ENCODE measurements around the gene USP2.

The USP2 gene

DNA sequence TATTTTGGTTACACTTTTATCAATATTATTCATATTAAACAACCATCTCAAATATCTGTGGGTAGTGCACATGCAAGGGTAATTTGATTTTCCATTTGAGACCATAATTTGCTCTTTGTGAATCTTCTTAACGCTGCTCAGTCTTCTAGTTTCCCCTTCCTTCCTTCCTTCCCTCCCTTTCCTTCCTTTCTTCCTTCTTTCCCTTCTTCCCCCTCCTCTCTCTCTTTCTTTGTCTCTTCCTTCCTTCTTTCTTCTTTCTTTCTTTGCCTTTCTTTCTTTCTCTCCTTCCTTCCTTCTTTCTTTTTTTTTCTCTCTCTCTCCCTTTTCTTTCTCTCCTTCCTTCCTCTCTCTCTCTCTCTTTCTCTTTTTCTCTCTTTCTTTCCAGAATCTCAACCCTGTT, 51.3 kb downstream of the USP2 start:
- DNase-seq (ENCODE audit: low read depth in 4 of 4, low spot score in 1 of 4), result no peak

DNA sequence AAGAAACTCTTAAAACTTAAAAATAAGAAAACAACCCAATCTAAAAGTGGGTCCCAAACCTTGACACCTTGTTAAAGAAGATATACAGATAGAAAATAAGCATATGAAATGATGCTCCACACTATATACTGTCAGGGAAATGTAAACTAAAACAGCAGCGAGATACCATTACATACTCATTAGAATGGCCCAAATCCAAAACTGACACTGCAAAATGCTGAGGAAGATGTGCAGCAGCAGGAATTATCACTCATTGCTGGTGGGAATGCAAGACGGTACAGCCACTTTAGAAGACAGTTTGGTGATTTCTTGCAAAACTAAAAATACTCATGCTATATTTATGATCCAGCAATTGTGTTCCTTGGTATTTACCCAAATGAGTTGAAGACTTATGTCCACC, 52.2 kb downstream of the USP2 start:
- DNase-seq (ENCODE audit: low read depth in 4 of 4, low spot score in 1 of 4), result no peak

DNA sequence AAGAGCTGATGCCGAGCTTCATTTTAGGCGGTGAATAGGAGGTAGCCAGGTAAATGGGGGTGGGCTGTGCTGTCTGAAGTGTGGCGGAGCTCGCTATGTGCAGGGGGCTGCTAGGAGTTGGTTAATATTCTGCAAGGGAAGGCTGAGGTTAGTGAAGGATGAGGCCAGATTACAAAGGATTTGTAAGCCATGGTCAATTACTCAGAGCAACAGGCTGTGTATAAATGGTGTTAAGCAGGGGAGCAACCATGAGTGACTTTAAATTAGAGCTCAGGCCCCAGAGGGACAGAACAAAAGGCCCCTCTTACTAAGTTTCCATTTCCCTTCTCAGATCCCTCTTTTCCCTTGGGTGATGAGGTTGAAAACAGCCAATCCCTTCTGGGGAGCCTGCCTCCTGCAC, 57.3 kb downstream of the USP2 start:
- no peak for DNase-seq (ENCODE audit: low read depth in 4 of 4, low spot score in 1 of 4)

DNA sequence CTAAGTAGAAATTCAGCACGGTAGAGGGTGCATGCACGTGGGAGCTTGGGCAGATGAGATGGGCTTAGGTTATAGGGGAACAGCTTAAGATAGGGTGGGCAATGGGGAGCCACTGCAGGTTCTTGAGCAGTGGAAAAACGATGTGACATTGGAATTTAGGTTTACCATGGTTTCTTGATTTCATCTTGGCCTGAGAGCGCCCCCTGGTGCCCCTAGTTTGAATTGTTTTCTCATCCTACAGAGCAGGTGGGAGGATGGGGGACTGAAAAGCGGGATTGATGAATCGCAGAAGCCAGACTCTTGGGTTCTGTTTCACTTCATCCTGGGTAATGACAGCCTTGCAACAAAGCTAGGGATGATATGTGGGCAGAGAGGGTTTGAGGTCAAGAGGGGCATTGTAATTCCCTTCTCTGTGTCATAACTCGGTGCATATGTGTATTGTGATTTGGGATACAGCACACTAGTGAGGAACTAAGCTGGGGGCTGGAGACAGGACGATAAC, 57.9 kb downstream of the USP2 start:
- peak; percentile 65 to 77 (median 74) for DNase-seq (ENCODE audit: low read depth in 4 of 4, low spot score in 1 of 4)

DNA sequence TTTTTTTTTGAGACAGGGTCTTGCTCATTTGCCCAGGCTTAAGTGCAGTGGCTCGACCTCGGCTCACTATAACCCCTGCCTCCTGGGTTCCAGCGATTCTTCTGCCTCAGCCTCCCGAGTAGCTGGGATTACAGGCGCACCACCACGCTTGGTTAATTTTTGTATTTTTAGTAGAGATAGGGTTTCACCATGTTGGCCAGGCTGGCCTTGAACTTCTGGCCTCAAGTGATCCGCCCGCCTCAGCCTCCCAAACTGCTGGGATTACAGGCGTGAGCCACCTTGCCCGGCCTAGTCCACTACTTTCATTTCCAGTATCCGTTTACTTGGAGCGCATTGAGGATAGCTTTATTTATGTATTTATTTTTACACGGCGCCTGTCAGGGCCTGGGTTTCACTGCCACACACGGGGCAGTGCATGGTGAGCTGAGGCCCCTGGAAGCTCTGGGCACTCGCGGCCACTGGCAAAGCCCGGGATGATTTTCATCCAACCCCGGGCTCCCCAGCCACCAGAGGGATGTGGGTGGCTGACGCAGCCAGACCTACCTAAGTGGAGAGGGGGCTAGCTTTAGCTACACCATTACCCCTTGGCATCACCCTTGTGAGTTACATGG, 58.5 kb downstream of the USP2 start:
- DNase-seq (ENCODE audit: low read depth in 4 of 4, low spot score in 1 of 4), result no peak

DNA sequence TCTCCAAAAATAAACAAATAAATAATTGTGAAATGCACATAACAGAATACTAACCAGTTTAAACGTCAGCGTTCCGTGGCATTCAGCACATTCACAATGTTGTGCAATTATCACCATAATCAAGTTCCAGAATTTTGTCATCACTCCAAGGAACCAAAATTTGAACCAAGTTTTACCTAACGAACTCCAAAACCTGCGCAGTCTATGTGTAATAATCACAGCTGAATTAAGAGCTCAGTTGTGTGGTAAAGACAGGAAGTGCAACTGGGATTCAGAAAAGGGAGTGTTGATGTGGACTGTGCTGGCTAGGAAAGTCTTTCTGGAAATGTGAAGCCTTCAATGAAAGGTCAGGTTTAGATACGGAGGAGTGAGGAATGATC, 59.1 kb downstream of the USP2 start:
- no peak for DNase-seq (ENCODE audit: low read depth in 4 of 4, low spot score in 1 of 4)

DNA sequence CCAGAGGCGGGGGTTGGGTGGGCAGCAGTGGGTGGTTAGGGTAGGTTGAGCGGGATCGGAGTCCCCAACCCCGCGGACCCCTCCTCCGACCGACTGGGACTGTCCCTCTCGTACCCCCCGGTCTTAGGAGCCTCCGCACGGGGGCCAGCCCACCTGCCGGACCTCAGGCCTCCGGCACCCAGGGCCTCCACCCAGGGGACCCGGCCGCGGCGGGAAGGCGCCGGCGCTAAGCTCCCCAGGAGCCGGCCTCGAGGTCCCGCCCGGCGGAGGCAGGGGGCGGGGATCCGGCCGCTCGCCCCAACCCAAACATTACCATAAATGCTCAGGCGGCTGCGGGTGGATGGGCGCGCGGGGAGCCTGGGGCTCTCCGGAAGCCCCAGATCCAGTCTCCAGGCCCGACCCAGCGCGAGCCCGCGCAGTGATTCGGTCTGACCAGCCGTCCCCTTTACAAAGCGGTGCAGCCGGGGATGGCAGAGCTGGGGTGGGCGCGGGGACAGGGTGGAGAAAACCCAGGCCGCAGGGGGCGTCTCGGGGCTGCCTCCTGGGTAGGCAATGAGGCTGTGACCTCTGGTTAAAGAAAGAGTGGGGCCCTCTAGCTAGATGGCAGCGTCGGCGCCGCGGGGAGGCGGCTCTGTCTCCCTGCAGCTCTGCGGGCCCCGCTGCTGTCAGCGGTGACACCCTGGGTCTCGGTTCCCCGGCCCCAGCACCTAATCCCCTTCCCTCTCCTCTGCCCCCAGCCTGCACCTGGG, 60.5 kb downstream of the USP2 start:
- DNase-seq (ENCODE audit: low read depth in 4 of 4, low spot score in 1 of 4), result peak in 1 of 4 experiments; percentile 53

DNA sequence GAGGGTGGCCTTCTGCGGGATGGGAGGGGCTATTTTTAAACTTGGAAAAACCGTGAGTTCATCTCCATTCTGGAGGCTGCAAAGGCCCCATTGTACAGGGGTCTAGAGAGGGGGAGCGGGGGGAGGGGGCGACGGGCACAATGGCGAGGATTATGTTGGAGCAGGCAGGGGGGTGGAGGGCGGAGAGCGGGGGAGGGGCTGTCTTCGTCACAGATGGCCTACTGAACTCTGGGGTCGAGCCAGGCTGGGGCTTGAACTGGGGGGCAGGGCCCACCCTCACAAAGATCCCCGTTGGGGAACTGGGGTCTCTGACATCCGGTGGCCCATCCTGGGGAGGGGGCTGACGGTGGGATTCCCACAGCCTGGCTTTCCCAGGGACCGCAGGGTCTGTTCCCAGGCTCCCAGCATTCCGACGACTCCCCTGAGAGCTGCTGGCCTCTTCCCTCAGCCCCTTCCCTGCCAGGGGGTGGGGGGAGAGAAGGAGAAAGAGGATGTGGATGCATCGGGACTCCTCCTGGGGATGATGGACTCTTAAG, 61.2 kb downstream of the USP2 start:
- DNase-seq (ENCODE audit: low read depth in 4 of 4, low spot score in 1 of 4), result no peak

DNA sequence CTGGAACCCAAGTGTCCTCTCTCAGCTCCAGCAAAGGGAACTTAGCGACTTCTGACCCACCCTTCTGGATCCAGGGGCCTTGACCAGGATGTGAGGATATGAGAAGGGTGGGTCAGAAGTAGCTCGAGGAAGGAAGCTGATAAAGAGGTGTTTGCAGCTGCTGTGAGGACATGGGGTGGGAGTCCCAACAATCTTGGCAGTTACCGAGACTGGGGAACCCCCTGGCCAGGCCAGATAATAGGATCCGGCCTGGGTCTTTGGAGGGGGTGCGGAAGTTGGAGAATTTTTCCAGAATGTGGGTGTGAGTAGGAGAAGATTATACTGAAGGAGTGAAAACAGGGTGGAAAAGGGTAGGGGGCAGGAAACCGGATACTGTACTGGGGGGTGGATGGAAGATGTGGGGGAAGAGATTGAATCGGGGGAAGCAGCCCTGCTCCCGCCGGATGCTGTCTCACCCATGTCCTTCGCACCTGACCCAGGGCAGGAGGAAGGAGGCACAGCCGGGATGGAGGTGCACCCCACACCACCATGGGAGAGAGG, 61.7 kb downstream of the USP2 start:
- DNase-seq (ENCODE audit: low read depth in 4 of 4, low spot score in 1 of 4), result no peak

DNA sequence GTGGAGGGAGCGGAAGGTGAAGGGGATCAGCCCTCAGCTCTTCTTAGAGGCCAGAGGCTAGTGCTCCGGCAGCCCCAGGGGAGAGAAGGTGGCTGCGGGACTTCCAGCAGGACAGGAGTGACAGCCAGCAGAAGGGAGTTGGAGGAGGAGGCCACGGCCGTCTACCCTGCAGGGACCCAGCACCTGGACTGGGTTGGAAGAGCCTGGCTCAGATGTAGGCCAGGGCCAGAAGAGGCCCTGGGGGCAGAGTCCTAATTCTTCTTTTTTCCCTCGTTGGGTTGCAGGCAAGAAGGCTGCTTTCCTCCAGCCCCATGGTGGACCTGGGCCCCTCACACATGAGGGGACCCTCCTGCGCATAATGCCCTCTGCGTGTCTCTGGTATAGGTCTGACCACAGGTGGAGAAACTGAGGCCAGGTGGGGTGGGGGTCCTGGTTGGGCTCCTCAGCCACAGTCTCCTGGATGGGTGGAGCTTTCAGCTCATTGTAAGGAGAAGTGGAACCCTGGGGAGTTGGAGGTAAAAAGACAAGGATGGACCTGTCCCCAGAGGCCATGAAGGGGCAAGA, 62.3 kb downstream of the USP2 start:
- no peak for DNase-seq (ENCODE audit: low read depth in 4 of 4, low spot score in 1 of 4)

DNA sequence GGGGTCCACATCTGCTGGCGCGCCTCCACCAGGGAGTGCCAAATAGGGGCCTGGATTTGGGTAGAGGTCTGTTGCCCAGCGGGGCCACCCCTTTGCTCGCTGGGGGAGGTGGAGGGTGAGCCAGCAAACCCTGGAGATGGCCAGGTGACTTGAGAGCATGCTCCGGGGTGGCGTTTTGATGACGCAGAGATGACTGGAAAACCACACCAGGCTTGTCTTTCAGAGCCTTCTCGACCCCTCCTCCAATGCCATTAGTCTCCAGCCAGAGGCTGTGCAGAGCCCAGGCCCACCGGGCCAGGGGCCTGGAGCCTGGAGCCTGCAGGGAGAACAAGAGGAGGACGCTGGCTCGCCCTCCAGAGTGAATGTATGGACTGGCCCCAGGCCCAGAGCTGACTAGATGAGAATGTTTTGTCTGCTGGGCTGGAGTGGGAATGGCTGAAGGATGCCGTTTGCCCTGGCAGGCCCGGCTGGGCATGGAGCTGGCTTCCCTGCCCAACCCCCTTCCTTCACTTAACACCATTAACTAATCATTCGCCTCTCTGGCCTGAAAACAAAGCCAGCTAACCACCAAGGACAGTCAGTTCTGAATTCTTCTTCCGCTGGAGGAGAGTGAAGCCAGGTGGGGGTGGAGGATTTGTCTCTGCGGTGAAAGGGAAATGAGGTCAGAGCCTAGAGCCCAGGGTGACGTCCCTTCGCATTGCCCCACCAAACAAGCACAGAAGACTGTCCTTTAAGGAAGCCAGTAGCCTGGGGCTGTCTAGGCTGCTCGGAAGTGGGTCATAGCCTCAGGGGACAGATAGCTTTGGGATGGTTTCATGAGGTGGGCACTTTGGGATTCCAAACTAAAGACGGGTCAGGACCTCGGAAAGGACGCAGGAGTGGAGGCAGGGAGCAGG, 63.0 kb downstream of the USP2 start:
- DNase-seq (ENCODE audit: low read depth in 4 of 4, low spot score in 1 of 4), result no peak

DNA sequence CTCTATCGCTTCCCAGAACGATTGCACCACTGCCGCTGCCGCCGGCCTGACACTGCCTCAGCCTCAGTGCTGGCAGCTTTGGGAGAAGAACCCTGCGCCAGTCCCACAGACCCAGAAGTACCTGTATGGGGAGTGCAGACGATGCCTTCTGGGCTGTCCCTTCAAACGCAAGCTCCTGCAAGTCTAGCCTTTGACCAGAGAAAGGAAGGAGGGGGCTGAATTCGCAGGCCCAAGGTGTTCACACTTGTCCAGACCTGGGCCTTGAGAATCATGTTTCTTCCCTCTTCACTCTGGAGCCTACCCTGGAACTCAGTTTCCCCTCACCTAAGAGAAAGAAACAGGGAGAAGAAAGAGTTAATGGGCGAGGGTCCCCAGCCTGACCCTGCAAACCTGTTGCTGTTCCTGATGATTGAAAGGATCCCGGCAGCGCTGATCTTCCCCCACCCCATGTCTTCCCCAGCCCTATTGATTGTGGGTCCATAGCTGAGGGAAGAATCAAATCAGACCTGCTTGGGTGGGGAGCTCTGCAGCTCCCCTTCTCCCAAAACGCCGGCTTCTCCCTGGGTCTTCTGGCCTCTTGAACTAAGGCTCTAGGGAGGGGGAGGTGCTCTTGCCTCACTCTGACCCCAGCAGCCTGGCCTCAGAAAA, 63.8 kb downstream of the USP2 start:
- no peak for DNase-seq (ENCODE audit: low read depth in 4 of 4, low spot score in 1 of 4)

DNA sequence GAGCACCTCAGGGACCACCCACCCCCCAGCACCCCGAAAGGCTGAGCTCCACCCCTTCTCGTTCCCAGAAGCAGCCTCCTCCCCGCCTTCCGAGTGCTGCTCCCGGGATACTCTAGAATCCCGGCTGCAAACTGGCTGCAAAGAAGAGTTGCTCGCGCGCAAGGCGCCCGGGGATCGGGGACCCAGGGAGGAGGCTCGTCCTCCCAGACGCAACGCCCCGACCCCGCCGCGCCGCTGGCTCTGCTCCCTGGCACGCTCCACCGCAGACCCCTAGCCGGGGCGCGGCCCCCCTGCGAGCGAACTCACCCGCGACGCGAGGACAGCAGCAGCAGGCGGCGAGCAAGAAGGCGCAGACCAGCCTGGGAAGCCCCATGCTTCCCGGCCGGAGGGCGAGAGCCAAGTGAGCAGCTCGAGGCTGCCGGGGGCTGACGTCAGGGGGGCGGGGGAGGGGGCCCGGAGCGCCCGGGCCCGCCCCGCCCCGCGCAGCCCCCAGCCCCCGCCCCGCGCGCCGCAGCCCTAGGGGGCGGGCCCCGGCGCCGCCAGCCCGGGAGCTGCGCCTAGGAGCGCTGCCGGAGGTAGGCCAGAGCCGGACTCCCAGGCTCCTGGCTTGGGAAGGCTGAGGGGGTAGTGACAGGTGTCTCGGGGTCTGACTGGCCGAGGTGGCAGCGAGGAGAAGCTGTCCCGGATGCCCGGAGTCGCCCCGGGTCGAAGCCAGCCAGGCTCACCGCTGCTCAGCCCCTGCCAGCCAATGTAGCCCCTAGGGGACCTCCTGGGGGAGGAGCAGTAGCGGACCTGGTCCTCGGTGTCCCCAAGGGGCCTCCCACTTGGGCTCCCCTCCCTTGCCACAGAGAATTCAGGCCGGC, 64.5 kb downstream of the USP2 start, which contains the start of gene MCAM:
TSS of gene MCAM (minus strand) at position 402 of the 863 bp plus-strand sequence. CDS start at position 373, 29 bp downstream.
- no peak for DNase-seq (ENCODE audit: low read depth in 4 of 4, low spot score in 1 of 4)

DNA sequence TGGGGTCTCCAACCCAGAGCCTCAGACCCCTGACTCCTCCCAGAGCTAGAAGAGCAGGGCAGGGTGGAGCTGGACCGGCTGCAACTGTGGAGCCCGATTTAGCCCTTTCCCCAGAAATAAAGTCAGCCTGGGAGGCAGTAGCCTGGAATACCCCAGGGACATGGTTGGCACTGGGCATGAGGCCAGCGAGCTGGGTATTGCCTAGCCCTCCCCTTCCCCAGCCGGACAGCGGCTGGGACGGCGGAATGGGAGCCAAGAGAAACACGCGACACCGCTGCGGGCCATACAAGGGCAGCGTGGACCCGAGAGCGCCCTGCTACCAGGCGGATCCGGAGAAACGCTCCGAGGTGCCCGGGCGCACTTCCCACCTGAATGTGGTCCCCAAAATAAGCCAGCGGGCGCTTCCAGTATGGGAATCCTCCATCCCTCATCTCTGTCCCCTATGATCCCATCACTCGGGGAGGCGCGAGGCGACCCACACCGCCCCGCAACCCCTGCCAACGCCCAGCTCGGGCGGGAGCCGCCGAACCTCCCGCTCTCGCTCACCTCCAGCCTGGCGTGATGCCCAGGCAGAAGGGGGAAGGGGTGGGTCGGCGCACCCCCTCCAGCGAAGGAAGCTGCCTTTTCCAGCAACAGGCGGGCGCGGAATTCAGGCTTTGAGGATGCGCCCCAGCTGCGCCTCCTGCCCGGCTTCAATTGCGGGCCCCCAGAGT, 65.3 kb downstream of the USP2 start:
- DNase-seq (ENCODE audit: low read depth in 4 of 4, low spot score in 1 of 4), result no peak

DNA sequence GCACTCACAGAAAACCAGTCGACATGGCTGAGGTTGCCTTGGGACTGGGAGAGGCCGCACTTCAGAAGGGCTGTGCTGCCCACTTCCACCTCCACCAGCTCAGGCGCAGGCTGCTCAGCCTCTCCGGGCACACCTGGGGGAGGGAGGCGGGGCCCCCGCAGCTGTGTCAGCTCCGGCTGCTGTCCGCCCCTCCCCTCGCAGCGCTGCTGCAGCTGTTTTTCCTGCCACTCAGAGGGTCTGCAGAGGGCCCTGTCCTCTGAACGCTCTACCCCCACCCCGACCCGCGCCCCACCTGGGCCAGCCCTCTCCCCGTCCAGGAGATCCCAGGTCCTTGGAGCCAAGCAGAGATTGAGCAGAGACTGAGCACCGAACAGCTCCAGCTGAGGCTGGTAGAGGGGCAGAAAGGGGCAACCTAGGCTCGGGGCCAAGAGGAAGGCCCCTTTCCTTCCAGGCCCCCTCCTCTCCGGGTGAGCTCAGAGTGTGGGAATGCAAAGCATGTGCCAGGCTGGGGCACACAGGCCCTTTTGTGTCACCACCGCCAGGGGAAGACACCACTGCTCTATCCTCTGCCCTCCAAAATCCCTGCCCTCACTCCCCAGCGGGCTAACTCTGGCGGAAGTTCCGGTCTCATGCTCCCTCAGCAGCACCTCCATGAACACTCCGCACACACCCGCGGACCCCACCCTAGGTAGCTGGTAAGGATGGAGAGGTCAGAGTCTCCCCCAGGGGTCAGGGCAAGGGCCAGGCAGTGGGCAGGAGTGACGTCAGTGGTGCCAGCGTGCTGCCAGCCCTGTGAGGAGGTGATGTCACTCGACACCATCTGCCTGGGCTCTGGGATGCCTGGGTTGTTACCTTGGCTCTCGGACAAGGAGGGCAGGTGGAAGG, 66.1 kb downstream of the USP2 start:
- DNase-seq (ENCODE audit: low read depth in 4 of 4, low spot score in 1 of 4), result no peak

DNA sequence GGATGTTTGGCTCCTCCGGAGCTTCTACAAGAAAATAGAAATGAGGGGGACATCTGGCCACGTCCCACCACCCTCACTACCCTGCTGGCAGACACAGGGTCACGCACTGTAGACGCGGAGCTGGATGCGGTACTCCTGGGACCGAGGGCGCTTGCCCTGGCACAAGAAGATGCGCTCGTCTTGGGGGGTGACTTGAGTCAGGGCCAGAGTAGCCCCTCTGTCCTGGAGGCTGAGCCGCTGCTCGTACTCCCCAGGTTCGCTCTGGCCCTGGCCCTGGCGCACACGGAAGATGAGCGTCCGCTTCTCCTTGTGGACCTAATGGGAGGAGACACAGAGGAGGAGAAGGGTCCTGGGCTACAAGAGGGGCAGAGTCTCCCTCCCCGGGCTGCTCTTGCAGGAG, 66.8 kb downstream of the USP2 start:
- no peak for DNase-seq (ENCODE audit: low read depth in 4 of 4, low spot score in 1 of 4)

DNA sequence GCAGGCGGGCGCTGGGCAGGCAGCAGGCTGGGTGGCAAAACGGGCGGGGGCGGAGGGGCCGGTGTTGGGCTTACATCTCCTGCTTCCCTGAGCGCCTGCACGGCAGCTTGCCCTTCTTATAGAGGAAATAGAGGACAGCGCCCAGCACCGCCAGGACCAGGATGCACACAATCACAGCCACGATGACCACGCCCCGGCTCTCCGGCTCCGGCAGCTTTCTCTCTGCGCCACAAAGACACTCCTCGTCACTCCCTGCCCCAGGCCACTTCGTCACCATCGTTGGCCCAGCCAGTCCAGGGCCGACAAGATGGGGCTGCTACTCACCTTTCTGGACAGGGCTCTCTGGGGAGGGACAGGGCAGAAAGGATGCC, 70.8 kb downstream of the USP2 start:
- DNase-seq (ENCODE audit: low read depth in 4 of 4, low spot score in 1 of 4), result no peak

All from stimulated activated CD4-positive, alpha-beta T cell treated with anti-CD3 and anti-CD28 coated beads, Interleukin-1b, Interleukin-23, amount 100 ng/mL, for 24 hours (primary cell).